Measurements from ENCODE around the gene GABPB1.

- no peak for TF ChIP-seq CTCF (IDR thresholded peaks at IDR 0.05)
- TF ChIP-seq POLR2A (IDR thresholded peaks at IDR 0.05) = no peak
These were observed 110.8 kb downstream of the GABPB1 start for GRCh38 chr15:50244153-50244552.
